HCT116 (cell line): Measurements from ENCODE around the gene FRMD4B. TPM values are rescaled to one million over a fixed set of nuclear protein-coding genes. Genes with fewer than 3 reads are reported as not detected.

Experiments
- ATAC-seq: fragments of 200-7000 bp; cut with Tn5 transposase; 2 replicates; pipeline ENCODE4 v1.9.1; 2020; ENCODE audit warnings: mild to moderate bottlenecking, moderate library complexity
- BruUV-seq: library from RNA; stranded (reverse); fragments of 400-500 nt; replicated peaks from 2 replicates; lab custom pipeline; 2021; lab: Mats Ljungman, UMichigan
- CTCF ChIA-PET: fragments of 300-600 bp; sonication (Branson Sonifier 250); formaldehyde crosslinking; loops from one replicate; lab custom pipeline; 2021; ENCODE audit warnings: antibody characterized with exemption; lab: Charles Lee
- POLR2A ChIA-PET: fragments of 300-600, 350-600 bp; sonication (Branson Sonifier 250); formaldehyde crosslinking; loops from one replicate; lab custom pipeline; 2021; ENCODE audit warnings: antibody characterized with exemption; lab: Charles Lee
- RAD21 ChIA-PET, 2 experiments: fragments of 300-600 bp; sonication (Branson Sonifier 250); formaldehyde crosslinking; loops; one replicate each; lab custom pipeline; 2023; ENCODE audit warnings: low total read pairs in 2 of 2; ENCODE audit not compliant: uncharacterized antibody in 2 of 2, unreplicated experiment in 2 of 2, low non-redundant PET in 1 of 2; lab: Charles Lee
- DNase-seq: peaks from one replicate; pipeline ENCODE4 v3.0.0-alpha.2; 2010; ENCODE audit warnings: low read depth, low spot score
- H2AFZ ChIP-seq: fragments of 200-600 bp; shearing (Covaris generic), sonication (generic); 2 replicates; pipeline ENCODE4 v1.6.1; 2017; ENCODE audit warnings: low read depth, mixed run types, mixed read lengths, antibody characterized with exemption, low read length; ENCODE audit not compliant: poor library complexity, severe bottlenecking
- H3K27ac ChIP-seq: 2 replicates; pipeline ENCODE4 v1.5.1; 2012; ENCODE audit warnings: low read depth, low read length
- H3K27me3 ChIP-seq: fragments of 200-600 bp; sonication (generic); 2 replicates; pipeline ENCODE4 v1.6.1; 2016; ENCODE audit warnings: mixed run types, low read length, mixed read lengths; ENCODE audit not compliant: insufficient read depth
- H3K36me3 ChIP-seq, 2 experiments: fragments of 200-500 bp in 1 of 2; fragments of 200-600 bp in 1 of 2; sonication (Bioruptor generic) in 1 of 2; sonication (generic) in 1 of 2; 2 replicates each; pipeline versions ENCODE4 v1.5.1 to v1.6.1; 2014 to 2016; ENCODE audit warnings: low read length in 2 of 2, inconsistent platforms in 1 of 2, mixed read lengths in 1 of 2, mixed run types in 1 of 2; ENCODE audit not compliant: insufficient read depth in 2 of 2, control insufficient read depth in 1 of 2
- H3K4me1 ChIP-seq, 2 experiments: fragments of 200-600 bp in 1 of 2; sonication (generic) in 1 of 2; 2 replicates each; pipeline versions ENCODE4 v1.5.1 to v1.6.1; 2012 to 2017; ENCODE audit warnings: low read length in 2 of 2, inconsistent platforms in 1 of 2, mild to moderate bottlenecking in 1 of 2, mixed read lengths in 1 of 2, mixed run types in 1 of 2, moderate library complexity in 1 of 2; ENCODE audit not compliant: insufficient read depth in 2 of 2, control insufficient read depth in 1 of 2
- H3K4me2 ChIP-seq: fragments of 200-600 bp; sonication (generic); 2 replicates; pipeline ENCODE4 v1.6.1; 2017; ENCODE audit warnings: mixed run types, low read length, mixed read lengths
- H3K4me3 ChIP-seq, 2 experiments: fragments of 200-600 bp in 1 of 2; sonication (generic) in 1 of 2; replicated peaks in 1 of 2; 2 replicates each; pipeline ENCODE4 v1.5.1; 2011 to 2016; ENCODE audit warnings: low read length in 2 of 2, control low read depth in 1 of 2, low read depth in 1 of 2, mild to moderate bottlenecking in 1 of 2, mixed read lengths in 1 of 2, mixed run types in 1 of 2
- H3K79me2 ChIP-seq: fragments of 200-600 bp; sonication (generic); 2 replicates; pipeline ENCODE4 v1.6.1; 2017; ENCODE audit warnings: mild to moderate bottlenecking, mixed run types, low read length, moderate library complexity, mixed read lengths; ENCODE audit not compliant: insufficient read depth
- H3K9ac ChIP-seq: fragments of 200-600 bp; sonication (generic); 2 replicates; pipeline ENCODE4 v1.6.1; 2016; ENCODE audit warnings: low read length, mixed read lengths
- H3K9me2 ChIP-seq: fragments of 200-600 bp; sonication (generic), shearing (Covaris generic); 2 replicates; pipeline ENCODE4 v1.6.1; 2017; ENCODE audit warnings: mixed run types, mild to moderate bottlenecking, moderate library complexity; ENCODE audit not compliant: insufficient read depth
- H3K9me3 ChIP-seq, 2 experiments: fragments of 200-500 bp in 1 of 2; fragments of 200-600 bp in 1 of 2; sonication (Bioruptor generic) in 1 of 2; sonication (generic) in 1 of 2; 2 replicates each; pipeline ENCODE4 v1.6.1; 2014 to 2017; ENCODE audit warnings: low read length in 2 of 2, mixed read lengths in 2 of 2, inconsistent platforms in 1 of 2, low read depth in 1 of 2, mild to moderate bottlenecking in 1 of 2, mixed run types in 1 of 2, moderate library complexity in 1 of 2; ENCODE audit not compliant: control insufficient read depth in 1 of 2, insufficient read depth in 1 of 2
- H4K20me1 ChIP-seq: fragments of 200-600 bp; sonication (generic), shearing (Covaris generic); 2 replicates; pipeline ENCODE4 v1.6.1; 2017; ENCODE audit warnings: mixed run types, mild to moderate bottlenecking, moderate library complexity; ENCODE audit not compliant: insufficient read depth
- CBX3 ChIP-seq: IDR thresholded peaks from 2 replicates; pipeline ENCODE4 v1.6.1; 2012; ENCODE audit warnings: low read depth
- CEBPB ChIP-seq: IDR thresholded peaks from 2 replicates; pipeline ENCODE4 v1.6.1; 2012; ENCODE audit warnings: low read depth
- EZH2 ChIP-seq: fragments of 200-600 bp; sonication (generic); IDR thresholded peaks from 2 replicates; pipeline ENCODE4 v1.6.1; 2017; ENCODE audit warnings: antibody characterized with exemption, mixed run types
- EZH2phosphoT487 ChIP-seq: fragments of 200-600 bp; IDR thresholded peaks from 2 replicates; pipeline ENCODE4 v1.6.1; 2018; ENCODE audit warnings: antibody characterized with exemption, borderline replicate concordance
- FOSL1 ChIP-seq: IDR thresholded peaks from 2 replicates; pipeline ENCODE4 v1.6.1; 2012; ENCODE audit warnings: low read depth
- JUND ChIP-seq: IDR thresholded peaks from 2 replicates; pipeline ENCODE4 v1.6.1; 2012
- POLR2A ChIP-seq: IDR thresholded peaks from 2 replicates; pipeline ENCODE4 v1.7.0; 2011; ENCODE audit warnings: borderline replicate concordance; ENCODE audit not compliant: insufficient read depth, insufficient read length; ENCODE audit errors: extremely low read depth
- POLR2AphosphoS5 ChIP-seq: IDR thresholded peaks from 2 replicates; pipeline ENCODE4 v1.6.1; 2011; ENCODE audit warnings: mild to moderate bottlenecking, low read depth, low read length, moderate library complexity
- SIN3A ChIP-seq: IDR thresholded peaks from 2 replicates; pipeline ENCODE4 v1.6.1; 2012; ENCODE audit warnings: low read depth
- SP1 ChIP-seq: IDR thresholded peaks from 2 replicates; pipeline ENCODE4 v1.6.1; 2012; ENCODE audit warnings: low read depth
- SRF ChIP-seq: IDR thresholded peaks from 2 replicates; pipeline ENCODE4 v1.6.1; 2012; ENCODE audit warnings: low read depth
- TCF7L2 ChIP-seq: IDR thresholded peaks from 2 replicates; pipeline ENCODE4 v1.7.0; 2011; ENCODE audit warnings: borderline replicate concordance, inconsistent platforms; ENCODE audit not compliant: insufficient read depth, insufficient read length; ENCODE audit errors: extremely low read depth
- YY1 ChIP-seq: IDR thresholded peaks from 2 replicates; pipeline ENCODE4 v1.6.1; 2011; ENCODE audit warnings: low read length, low read depth, moderate library complexity, mild to moderate bottlenecking; ENCODE audit not compliant: insufficient replicate concordance; ENCODE audit errors: extremely low read depth
- ZFX ChIP-seq: fragments of 450-650 bp; IDR thresholded peaks from 2 replicates; pipeline ENCODE4 v1.6.1; 2017
- intact Hi-C: fragments of 100-400 bp; cut with micrococcal nuclease; formaldehyde crosslinking; loops from 2 replicates; pipeline ENCODE4 v1.10.0; 2022
- total RNA-seq: library from RNA; stranded (reverse); gene quantifications from one replicate; pipeline ENCODE4 v1.2.1, GENCODE V29; 2021; ENCODE audit not compliant: unreplicated experiment
- TF ChIP-seq, protein P1 (sequence below): IDR thresholded peaks from 2 replicates; pipeline ENCODE4 v1.6.1; 2012
- TF ChIP-seq, protein P2 (sequence below): IDR thresholded peaks from 2 replicates; pipeline ENCODE4 v1.6.1; 2011; ENCODE audit warnings: mild to moderate bottlenecking, low read length, moderate library complexity; ENCODE audit not compliant: insufficient replicate concordance; ENCODE audit errors: extremely low read depth

FRMD4B gene
- total RNA-seq, 1 experiment from 2014 or later, result 2.0 TPM

DNA sequence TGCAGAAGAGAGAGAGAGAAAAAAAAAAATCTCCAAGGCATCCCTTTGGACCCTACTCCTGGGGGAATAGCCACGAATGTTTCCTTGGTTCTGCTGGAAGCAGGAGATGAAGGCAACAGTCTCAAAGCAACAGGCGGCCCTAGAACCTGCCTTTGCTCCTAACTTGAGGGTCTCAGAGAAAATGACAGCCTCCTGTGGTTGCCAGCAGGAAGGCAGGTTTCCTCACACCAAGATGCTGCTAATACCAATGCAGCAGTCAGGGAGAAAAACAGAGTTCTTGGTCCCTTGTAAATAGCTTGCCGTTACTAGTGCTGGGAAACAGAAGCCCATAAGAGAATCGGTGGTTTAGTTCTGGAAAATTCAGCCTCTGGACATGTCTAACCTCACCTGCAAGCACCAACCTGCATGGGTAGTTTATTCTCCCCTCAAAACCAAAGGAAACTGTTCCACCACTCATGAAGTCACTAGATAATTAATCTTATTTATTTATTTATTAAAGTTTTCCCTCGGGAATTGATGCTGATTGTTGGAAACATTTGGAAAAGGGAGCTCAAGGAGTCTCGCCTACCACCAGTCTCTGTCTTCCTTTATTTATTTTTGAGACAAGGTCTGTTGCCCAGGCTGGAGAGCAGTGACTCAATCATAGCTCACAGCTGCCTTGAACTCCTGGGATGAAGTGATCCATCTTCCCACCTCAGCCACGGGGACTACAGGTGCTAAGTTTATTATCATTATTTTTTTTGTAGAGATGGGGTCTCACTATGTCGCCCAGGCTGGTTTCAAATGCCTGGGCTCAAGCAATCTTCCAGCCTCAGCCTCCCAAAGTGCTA, 883 bp upstream of the FRMD4B start:
- ATAC-seq (no peak), DNase-seq (no peak)
- Histone ChIP-seq H3K4me2 (no peak overlapping the region), H3K9ac (no peak overlapping the region), H3K4me1 (no peaks in the 10 kb centered on the region), H3K9me3 (no peaks in the 10 kb centered on the region), H4K20me1 (no peaks in the 10 kb centered on the region), H3K9me2 (no peaks in the 10 kb centered on the region), H3K27me3 (peaks cover 31% of the 10 kb centered on the region), H3K4me3 (no peak overlapping the region), H2AFZ (no peak overlapping the region), H3K36me3 (no peaks in the 10 kb centered on the region), H3K79me2 (no peaks in the 10 kb centered on the region), H3K27ac (no peak overlapping the region)
- ChIA-PET CTCF (no interaction called here), RAD21 (no interaction called here), POLR2A (no interaction called here)
- no peak for TF ChIP-seq EZH2
- TF ChIP-seq CEBPB, result no peak
- TF ChIP-seq SP1, result no peak
- no peak for TF ChIP-seq TCF7L2
- no peak for TF ChIP-seq POLR2A
- TF ChIP-seq, protein P1, sequence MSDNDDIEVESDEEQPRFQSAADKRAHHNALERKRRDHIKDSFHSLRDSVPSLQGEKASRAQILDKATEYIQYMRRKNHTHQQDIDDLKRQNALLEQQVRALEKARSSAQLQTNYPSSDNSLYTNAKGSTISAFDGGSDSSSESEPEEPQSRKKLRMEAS, result no peak
- no peak for TF ChIP-seq EZH2phosphoT487
- no peak for TF ChIP-seq ZFX
- TF ChIP-seq YY1, result no peak
- no peak for TF ChIP-seq JUND
- TF ChIP-seq POLR2AphosphoS5, result no peak
- TF ChIP-seq CBX3, result no peak
- TF ChIP-seq SIN3A, result no peak
- TF ChIP-seq, protein P2, sequence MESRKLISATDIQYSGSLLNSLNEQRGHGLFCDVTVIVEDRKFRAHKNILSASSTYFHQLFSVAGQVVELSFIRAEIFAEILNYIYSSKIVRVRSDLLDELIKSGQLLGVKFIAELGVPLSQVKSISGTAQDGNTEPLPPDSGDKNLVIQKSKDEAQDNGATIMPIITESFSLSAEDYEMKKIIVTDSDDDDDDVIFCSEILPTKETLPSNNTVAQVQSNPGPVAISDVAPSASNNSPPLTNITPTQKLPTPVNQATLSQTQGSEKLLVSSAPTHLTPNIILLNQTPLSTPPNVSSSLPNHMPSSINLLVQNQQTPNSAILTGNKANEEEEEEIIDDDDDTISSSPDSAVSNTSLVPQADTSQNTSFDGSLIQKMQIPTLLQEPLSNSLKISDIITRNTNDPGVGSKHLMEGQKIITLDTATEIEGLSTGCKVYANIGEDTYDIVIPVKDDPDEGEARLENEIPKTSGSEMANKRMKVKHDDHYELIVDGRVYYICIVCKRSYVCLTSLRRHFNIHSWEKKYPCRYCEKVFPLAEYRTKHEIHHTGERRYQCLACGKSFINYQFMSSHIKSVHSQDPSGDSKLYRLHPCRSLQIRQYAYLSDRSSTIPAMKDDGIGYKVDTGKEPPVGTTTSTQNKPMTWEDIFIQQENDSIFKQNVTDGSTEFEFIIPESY, result no peak
- no peak for TF ChIP-seq SRF
- no peak for TF ChIP-seq FOSL1
- intact Hi-C loops, result no loop called here
- no TSS peak for BruUV-seq
